ENCODE measurements around the gene IQCF6.
A peak's percentile ranks its signal among the peaks of the same experiment; 100 is the strongest.
"Not testable (repeated sequence)": the region's sequence is repeated elsewhere in the genome, so short reads cannot be mapped to it uniquely, and the experiment has no call there.

Gene IQCF6

DNA sequence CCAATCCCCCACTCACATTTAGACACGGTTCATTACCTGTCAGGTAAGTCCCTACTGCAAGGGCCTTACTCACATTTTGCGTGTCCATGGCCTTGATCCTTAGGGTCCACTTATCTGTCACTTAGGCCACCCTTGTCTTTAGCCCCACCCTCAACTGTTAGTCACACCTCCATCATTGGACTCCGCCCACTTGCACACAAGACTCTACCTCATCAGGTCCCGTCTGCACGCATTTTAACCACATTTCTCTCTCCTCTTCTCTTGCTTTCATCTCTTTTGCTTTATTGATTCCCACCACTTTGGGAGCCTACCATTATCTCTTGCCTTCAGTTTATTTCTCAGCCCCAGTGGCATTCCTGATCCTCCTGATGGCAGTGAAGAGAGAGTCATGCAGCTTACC lies at the start of gene IQCF6:
Gene IQCF6, minus strand, starts transcription at position 101 of the 400 bp plus-strand sequence. Its CDS starts 13 bp downstream, at position 88.
- DNase-seq (ENCODE audit: low read depth in 2 of 2) = no peak

DNA sequence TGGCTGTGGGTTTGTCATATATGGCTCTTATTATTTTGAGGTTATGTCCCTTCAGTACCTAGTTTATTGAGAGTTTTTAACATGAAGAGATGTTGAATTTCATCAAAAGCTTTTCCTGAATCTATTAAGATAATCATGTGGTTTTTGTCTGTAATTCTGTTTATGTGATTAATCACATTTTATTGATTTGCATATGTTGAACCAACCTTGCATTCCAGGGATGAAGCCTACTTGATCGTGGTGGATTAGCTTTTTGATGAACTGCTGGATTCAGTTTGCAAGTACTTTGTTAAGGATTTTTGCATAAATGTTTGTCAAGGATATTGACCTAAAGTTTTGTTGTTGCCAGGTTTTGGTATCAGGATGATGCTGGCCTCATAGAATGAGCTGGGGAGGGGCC lies 49.3 kb upstream of the IQCF6 start:
- no peak for DNase-seq (ENCODE audit: low read depth in 2 of 2)

DNA sequence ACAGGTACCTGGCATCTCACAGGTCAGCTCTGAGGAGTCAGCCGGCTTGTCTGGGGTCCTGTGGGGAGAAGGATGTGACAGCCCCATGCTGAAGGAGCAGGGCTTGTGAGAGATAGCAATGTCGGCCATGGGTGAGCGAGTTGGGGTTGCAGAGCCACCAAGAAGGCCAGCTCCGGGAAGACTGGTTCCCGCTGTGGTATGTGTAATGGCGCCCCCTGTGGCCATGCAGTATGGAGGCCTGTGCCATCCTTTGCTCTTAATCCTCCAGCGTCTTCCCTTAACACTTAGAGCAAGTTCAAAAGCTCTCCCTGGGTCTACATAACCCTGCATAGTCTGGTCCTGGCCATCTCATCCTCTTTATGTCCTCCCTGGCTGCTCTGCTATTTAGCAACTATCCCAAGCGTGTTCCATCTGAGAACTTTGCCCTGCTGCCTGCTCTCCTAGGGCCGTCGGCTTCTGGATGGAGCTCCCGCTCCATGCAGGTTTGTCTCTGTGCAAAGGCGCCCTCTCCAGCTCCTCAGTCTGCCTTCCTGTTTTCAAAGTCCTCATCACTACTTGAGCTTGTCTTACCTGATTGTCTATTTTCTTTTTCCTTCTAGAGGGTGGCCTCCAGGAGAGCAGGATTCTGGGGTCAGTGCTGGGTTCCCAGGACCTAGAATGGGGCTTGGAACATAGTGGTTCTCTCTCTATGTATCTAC lies 40.8 kb upstream of the IQCF6 start:
- no peak for DNase-seq (ENCODE audit: low read depth in 2 of 2)

- no peak for DNase-seq (ENCODE audit: low read depth in 2 of 2)
Observed at GRCh38 chr3:51819151-51819550, 40.1 kb upstream of the IQCF6 start.

DNA sequence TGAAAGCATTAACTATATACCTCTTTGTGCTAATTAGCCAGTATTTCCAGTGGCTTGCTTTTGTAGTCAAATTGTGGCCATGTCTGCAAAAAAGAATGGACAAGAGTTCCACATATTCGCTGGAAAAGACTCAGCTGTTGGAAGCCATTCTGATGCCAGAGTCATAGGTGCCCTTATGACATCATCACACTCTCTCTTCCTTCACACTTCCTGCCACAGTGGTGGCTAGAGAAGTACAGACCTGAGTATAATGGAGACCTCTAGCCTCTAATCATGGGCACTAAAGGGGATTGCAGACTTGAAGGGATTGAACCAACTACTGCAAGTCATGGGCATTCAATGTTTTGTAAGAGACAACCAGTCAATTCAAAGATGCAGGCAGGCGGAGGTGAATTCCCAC lies 38.3 kb upstream of the IQCF6 start:
- DNase-seq (ENCODE audit: low read depth in 2 of 2) = no peak

- DNase-seq (ENCODE audit: low read depth in 2 of 2) = no peak
Observed at GRCh38 chr3:51816723-51817122, 37.7 kb upstream of the IQCF6 start.

DNA sequence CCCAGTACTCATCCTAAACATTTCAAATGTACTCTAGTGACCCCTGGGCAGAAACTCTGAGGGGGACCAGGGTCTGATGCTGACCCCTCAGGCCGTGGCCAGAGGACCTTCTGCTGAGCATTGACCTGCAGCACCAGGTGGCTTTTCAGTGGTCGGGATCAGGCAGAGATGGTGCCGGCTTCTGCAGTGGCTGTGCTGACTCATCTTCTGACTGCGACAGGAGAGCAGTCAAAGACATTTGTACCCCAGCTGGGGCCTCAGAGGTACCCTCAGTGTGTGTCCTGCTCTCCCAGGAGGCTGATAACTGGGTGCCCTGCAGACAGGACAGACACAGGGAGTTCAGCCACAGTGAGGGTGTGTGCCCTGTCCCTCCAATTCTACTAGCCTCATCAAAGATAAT lies 36.6 kb upstream of the IQCF6 start:
- no peak for DNase-seq (ENCODE audit: low read depth in 2 of 2)

DNA sequence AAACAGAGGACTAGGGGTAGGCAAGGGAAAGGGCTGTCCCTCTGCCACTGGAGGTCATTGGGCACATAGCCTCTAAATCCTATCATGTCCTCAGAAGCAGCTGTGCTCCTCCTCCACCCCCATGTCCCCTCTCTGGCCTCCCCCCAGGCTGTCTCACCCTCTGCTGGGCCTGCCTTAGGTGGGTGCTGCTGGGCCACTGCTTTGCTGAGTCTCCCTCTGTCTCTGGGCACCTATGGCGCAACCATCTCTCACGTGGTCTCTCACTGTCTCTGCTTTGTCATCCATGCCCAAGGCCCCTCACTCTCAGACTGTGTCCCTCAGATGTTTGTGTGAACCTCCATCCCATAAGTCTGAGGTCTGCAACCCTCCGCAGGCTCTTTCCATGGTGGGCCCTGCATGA lies 35.0 kb upstream of the IQCF6 start:
- no peak for DNase-seq (ENCODE audit: low read depth in 2 of 2)

- no peak for DNase-seq (ENCODE audit: low read depth in 2 of 2)
Observed at GRCh38 chr3:51813539-51813938, 34.5 kb upstream of the IQCF6 start.

DNA sequence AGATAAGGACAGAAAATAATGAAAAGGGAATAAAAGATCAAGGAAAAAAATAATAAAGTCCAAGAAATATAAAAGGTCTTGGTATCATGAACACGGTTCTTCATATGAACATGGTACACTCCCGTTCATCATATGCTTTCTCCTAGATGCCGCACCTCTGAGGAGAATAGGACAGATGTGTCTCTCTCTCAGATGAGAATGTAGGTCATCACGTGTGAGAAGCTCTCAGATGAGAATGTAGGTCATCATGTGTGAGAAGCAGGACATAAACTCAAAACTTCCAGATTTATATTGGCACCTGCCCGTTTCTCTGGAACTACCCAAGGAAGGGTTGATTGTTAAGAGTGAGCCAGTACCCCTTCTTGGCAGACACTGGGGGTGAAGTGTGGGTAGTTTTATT lies 29.9 kb upstream of the IQCF6 start:
- DNase-seq (ENCODE audit: low read depth in 2 of 2) = no peak

DNA sequence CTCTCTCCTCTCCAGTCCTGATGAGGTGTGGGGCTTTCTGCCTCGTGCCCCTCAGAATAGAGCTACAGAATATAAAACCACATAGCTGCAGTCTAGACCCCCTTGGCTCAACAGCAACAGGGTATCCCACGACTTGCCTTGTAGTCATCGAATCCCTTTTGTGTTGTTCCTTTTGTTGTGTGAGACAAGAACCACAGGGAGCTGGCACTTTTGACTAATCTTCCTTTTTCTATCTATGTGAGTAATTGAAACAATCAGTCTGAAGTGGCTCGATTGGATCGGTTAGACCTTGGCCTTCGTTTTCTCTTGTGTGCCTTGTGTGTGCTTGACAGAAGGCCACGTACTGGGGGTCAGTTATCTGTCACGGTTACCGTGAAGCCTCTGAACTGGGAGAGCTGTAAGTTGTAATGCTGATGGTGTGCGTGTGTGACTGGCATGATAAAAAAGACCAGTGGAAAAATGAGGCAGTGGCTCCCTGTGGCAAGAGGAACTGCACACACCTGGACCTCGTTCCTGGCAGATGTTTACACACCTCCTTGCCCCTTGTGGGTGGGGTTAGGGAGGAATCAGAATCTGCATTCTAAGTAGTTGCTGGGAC lies 23.2 kb upstream of the IQCF6 start:
- no peak for DNase-seq (ENCODE audit: low read depth in 2 of 2)

- DNase-seq (ENCODE audit: low read depth in 2 of 2) = no peak
Observed at GRCh38 chr3:51800750-51801125, 21.7 kb upstream of the IQCF6 start.

DNA sequence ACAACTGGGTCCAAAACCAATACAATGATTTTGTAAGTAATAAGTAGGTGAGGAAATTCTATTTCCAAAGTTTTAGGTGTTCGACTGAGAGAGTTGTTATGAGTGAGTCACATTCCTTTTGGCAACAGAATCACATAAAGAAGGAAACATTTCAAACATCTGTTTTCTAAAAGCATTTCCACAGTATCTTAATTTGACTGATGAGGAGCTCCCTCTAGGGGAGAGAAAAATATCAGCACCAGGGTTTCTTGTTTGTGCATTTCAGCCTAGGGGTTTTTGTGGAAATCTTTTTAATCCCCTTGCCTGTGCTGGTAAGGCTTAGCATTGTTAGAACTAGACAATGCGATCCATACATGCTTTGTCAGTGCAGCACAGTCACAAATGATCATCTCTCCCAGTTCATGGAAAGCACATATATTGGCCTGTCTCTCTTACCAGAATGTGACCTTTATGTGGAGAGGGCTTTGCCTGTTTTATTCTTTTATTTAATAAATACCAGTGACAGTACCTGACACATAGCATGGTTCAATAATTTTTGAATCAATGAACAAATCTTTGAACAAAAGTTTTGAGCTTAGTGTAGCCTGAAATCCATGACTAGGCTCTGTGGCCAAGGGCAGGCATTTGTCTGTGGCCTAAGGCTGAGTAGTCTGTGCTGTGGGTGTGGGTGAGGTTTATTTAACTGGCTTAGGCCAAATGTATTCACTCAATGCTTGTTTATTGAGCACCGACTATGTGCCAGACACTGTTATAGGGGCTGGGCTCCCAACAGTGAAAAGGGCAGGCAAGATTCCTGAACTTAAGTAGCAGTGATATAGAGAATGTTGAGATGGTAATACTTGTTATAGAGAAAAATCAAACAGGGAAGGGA lies 21.1 kb upstream of the IQCF6 start:
- peak; percentile 55 to 60 for DNase-seq (ENCODE audit: low read depth in 2 of 2)

DNA sequence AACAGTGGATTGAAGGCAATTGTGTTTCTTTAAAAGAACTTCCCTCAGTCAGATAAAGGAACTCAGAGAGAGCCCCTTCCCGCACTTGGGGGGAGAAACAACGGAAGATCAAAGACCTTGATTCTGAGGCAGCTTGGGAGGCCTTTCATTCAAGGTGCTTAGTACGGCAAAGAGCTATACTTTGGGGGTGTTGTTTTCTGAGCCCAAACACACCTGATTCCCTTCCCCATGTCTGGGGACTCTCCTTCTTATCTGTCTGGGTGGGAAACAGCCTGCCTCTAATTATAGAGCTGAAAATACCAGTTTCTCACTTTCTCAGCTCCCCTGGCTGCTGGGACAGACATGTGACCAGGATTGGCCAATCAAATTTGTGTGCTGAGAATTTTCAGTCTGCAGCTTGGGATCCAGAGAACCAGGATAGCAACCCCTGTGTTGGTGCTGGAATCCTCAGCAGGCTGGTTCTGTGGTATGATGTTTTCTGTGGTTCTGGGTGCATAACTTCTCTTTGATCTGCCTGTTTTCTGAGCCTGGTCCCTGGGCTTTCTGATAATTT lies 19.4 kb upstream of the IQCF6 start:
- no peak for DNase-seq (ENCODE audit: low read depth in 2 of 2)

GRCh38 chr3:51796854-51797253 lies 17.8 kb upstream of the IQCF6 start:
- no peak for DNase-seq (ENCODE audit: low read depth in 2 of 2)

DNA sequence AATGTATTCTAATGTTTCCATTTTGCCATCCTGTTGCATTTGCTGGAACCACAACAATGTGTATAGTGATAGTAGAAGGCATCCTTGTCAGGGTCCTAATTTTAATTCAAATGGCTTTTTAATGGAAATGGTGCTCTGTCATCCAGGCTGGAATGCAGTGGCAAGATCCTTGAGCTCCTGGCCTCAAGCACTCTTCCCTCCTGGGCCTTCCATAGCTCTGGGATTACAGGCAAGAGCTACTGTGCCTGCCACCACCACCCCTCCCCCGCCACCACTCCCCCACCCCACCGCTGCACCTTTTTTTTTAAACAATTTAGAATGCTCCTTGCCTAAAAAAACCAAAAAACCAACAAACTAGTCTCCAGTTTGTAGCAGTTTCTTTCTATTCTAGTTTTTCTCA lies 15.2 kb upstream of the IQCF6 start:
- no peak for DNase-seq (ENCODE audit: low read depth in 2 of 2)

DNA sequence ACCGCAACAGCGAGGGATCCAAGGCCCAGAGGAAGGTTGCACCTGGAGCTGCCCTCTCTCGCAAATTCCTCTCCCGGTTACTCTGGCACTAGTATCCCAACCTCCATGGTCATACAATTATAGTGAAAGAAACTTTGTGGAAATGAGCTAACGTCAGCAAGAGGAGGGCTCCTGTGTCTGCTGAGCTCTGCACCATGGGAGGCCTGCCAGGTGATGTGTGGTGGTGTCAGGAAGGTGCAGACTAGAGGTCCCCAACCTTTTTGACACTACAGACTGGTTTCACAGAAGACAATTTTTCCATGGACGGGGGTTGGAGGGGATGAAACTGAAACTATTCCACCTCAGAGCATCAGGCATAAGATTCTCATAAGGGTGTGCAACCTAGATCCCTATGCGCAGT lies 13.2 kb upstream of the IQCF6 start:
- no peak for DNase-seq (ENCODE audit: low read depth in 2 of 2)

DNA sequence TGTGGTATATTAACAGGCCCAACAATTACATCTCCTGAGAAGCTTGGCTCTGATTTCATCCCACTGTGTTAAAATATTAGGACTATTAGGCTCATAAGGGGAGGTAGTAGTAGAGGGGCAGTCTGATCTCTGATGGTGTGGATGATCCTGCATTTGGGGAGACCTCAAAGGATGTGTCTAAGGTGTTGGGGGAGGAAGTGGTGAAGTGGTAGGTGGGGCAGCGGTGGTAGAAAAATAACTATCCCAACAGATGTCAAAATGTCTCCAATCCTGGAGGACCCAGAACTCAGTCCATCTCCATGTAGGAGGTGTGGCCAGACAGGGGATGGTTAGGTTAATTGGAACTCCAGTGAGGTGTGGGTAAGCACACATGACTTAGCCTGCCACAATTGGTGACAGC lies 10.4 kb upstream of the IQCF6 start:
- no peak for DNase-seq (ENCODE audit: low read depth in 2 of 2)

DNA sequence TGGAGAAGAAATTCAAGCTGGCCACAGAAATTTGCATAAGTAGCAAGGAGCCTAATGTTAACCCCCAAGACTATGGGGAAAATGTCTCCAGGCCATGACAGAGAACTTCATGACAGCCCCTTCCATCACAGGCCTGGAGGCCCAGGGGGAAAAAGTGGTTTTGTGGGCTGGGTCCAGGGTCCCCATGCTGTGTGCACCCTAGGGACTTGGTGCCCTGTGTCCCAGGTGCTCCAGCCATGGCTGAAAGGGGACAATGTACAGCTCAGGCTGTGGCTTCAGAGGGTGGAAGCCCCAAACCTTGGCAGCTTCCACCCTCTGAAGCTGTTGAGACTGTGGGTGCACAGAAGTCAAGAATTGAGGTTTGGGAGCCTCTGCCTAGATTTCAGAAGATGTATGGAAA lies 8.5 kb upstream of the IQCF6 start:
- not testable (repeated sequence) for DNase-seq (ENCODE audit: low read depth in 2 of 2)

GRCh38 chr3:51786267-51786666 lies 7.2 kb upstream of the IQCF6 start:
- DNase-seq (ENCODE audit: low read depth in 2 of 2) = no peak

DNA sequence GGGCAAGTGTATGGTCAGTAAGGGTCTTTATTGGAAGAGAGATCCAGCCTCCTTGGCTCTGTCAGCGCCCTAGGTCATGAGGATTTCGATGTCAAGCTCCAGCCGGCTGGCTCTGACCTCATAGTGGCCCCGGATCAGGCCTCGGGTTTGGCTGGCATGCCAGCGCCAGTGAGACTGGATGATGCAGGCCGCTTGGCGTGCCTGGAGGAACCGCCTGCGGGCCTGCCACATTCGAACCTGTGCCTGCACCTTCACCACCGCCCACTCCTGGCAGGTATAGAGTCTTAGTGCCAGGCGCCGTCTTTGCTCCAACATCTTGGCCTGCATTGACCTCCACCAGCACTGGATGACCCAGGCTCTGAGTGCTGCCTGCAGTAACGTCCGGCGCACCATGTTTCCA lies 483 bp downstream of the IQCF6 start:
- no peak for DNase-seq (ENCODE audit: low read depth in 2 of 2)

GRCh38 chr3:51777985-51778384 lies 1.1 kb downstream of the IQCF6 start:
- no peak for DNase-seq (ENCODE audit: low read depth in 2 of 2)
